Endothelial cell of umbilical vein (primary cell): ENCODE data around the gene SMOC1.

Source experiments
- EZH2 ChIP-seq: IDR thresholded peaks from 2 replicates; pipeline ENCODE4 v1.6.1; 2012; ENCODE audit warnings: borderline replicate concordance, low read depth, mild to moderate bottlenecking, moderate library complexity, low read length, inconsistent platforms; ENCODE audit not compliant: severe bottlenecking
- FOS ChIP-seq: IDR thresholded peaks from 2 replicates; pipeline ENCODE4 v1.6.1; 2011; ENCODE audit warnings: mild to moderate bottlenecking, low read length, moderate library complexity, borderline replicate concordance; ENCODE audit not compliant: insufficient read depth
- JUN ChIP-seq: IDR thresholded peaks from 2 replicates; pipeline ENCODE4 v1.6.1; 2011; ENCODE audit warnings: borderline replicate concordance, low read depth; ENCODE audit not compliant: insufficient read length, insufficient read depth
- MYC ChIP-seq: IDR thresholded peaks from one replicate; pipeline ENCODE4 v1.6.1; 2011; ENCODE audit warnings: mild to moderate bottlenecking, low read depth, low read length
- POLR2A ChIP-seq: IDR thresholded peaks from 2 replicates; pipeline ENCODE4 v1.6.1; 2012; ENCODE audit warnings: low read depth, mild to moderate bottlenecking, control low read depth, low read length
- POLR2AphosphoS5 ChIP-seq: IDR thresholded peaks from 2 replicates; pipeline ENCODE4 v1.6.1; 2012; ENCODE audit warnings: low read depth, mild to moderate bottlenecking, control low read depth, low read length, moderate library complexity; ENCODE audit not compliant: insufficient read depth
- TF ChIP-seq, protein P1 (sequence below), 2 donors: IDR thresholded peaks; 1 replicate in 1 of 2; 2 replicates in 1 of 2; pipeline ENCODE4 v1.5.1; 2011; ENCODE audit warnings: low read length in 2 of 2, mild to moderate bottlenecking in 2 of 2, moderate library complexity in 2 of 2, control low read depth in 1 of 2, inconsistent platforms in 1 of 2, low read depth in 1 of 2; ENCODE audit not compliant: insufficient read depth in 1 of 2; ENCODE audit errors: extremely low read depth in 1 of 2
- TF ChIP-seq, protein P2 (sequence below): IDR thresholded peaks from 2 replicates; pipeline ENCODE4 v1.6.1; 2011; ENCODE audit not compliant: insufficient read depth, insufficient read length

DNA sequence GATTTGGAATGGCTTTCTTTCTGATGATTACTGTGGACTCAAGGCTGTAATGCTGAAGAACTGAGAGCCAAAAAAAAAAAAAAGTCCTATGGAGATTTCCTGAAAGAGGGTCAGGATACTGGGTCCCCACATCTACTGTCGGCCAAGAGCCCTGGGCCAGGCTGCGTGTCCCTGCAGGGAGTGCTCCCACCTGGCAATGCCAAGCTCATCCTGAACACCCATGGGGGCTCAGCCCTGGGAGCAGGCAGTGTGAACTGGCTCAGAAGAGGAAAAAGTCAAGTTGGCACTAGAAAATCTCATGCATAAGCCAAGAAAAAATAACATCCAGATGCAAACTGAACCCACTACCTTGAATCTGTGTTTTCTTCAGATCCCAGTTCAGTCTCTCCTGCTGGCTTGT is 35.0 kb upstream of the SMOC1 start:
- no peak for TF ChIP-seq FOS
- no peak for TF ChIP-seq EZH2
- TF ChIP-seq MYC, result no peak
- TF ChIP-seq, protein P1, sequence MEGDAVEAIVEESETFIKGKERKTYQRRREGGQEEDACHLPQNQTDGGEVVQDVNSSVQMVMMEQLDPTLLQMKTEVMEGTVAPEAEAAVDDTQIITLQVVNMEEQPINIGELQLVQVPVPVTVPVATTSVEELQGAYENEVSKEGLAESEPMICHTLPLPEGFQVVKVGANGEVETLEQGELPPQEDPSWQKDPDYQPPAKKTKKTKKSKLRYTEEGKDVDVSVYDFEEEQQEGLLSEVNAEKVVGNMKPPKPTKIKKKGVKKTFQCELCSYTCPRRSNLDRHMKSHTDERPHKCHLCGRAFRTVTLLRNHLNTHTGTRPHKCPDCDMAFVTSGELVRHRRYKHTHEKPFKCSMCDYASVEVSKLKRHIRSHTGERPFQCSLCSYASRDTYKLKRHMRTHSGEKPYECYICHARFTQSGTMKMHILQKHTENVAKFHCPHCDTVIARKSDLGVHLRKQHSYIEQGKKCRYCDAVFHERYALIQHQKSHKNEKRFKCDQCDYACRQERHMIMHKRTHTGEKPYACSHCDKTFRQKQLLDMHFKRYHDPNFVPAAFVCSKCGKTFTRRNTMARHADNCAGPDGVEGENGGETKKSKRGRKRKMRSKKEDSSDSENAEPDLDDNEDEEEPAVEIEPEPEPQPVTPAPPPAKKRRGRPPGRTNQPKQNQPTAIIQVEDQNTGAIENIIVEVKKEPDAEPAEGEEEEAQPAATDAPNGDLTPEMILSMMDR (IDR thresholded peaks at IDR 0.05; ENCODE audit: extremely low read depth in 1 of 2, insufficient read depth in 1 of 2, low read depth in 1 of 2, low read length in 2 of 2), result no peak
- TF ChIP-seq POLR2AphosphoS5, result no peak
- no peak for TF ChIP-seq POLR2A
- TF ChIP-seq, protein P2, sequence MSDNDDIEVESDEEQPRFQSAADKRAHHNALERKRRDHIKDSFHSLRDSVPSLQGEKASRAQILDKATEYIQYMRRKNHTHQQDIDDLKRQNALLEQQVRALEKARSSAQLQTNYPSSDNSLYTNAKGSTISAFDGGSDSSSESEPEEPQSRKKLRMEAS, result no peak
- TF ChIP-seq JUN, result no peak
